Measurements from ENCODE around the gene GARIN1A.
A peak's percentile ranks its signal among the peaks of the same experiment; 100 is the strongest.
"Not testable (repeated sequence)": the region's sequence is repeated elsewhere in the genome, so short reads cannot be mapped to it uniquely, and the experiment has no call there.

Gene GARIN1A

GRCh38 chr7:128687131-128687530 is 15.0 kb downstream of the GARIN1A start:
- no peak for DNase-seq

GRCh38 chr7:128688492-128688891 is 16.4 kb downstream of the GARIN1A start:
- DNase-seq: no peak

GRCh38 chr7:128689161-128689935 is 17.3 kb downstream of the GARIN1A start:
- DNase-seq: not testable (repeated sequence)

GRCh38 chr7:128691227-128691626 is 19.1 kb downstream of the GARIN1A start:
- no peak for DNase-seq

- DNase-seq: no peak
These were observed 20.7 kb downstream of the GARIN1A start for GRCh38 chr7:128692623-128693270.

GRCh38 chr7:128693373-128694015 is 21.4 kb downstream of the GARIN1A start:
- no peak for DNase-seq

- DNase-seq: no peak
These were observed 22.6 kb downstream of the GARIN1A start for GRCh38 chr7:128694738-128695137.

- peak; percentile 49 for DNase-seq
These were observed 25.3 kb downstream of the GARIN1A start for GRCh38 chr7:128697302-128697905.

GRCh38 chr7:128699196-128699712 is 27.2 kb downstream of the GARIN1A start:
- no peak for DNase-seq

- DNase-seq: no peak
These were observed 27.8 kb downstream of the GARIN1A start for GRCh38 chr7:128699895-128700294.

- no peak for DNase-seq
These were observed 29.1 kb downstream of the GARIN1A start for GRCh38 chr7:128701062-128701785.

GRCh38 chr7:128703609-128704241 is 31.6 kb downstream of the GARIN1A start:
- peak; percentile 35 for DNase-seq

- no peak for DNase-seq
These were observed 33.8 kb downstream of the GARIN1A start for GRCh38 chr7:128705891-128706333.

GRCh38 chr7:128707752-128708151 is 35.7 kb downstream of the GARIN1A start:
- no peak for DNase-seq

- no peak for DNase-seq
These were observed 36.1 kb downstream of the GARIN1A start for GRCh38 chr7:128708235-128708634.

GRCh38 chr7:128708824-128709223 is 36.7 kb downstream of the GARIN1A start:
- no peak for DNase-seq

GRCh38 chr7:128710481-128710880 is 38.4 kb downstream of the GARIN1A start:
- DNase-seq: no peak

GRCh38 chr7:128713794-128714193 is 41.7 kb downstream of the GARIN1A start:
- no peak for DNase-seq

GRCh38 chr7:128714701-128715495 is 42.8 kb downstream of the GARIN1A start:
- DNase-seq: no peak

- DNase-seq: no peak
These were observed 47.0 kb downstream of the GARIN1A start for GRCh38 chr7:128718967-128719642.

- DNase-seq: no peak
These were observed 49.3 kb downstream of the GARIN1A start for GRCh38 chr7:128721376-128721775.

All from RPMI8226 (cell line).